Embryonic facial prominence (tissue), 1 donor: ENCODE measurements around the gene ERF.

Source experiments
- DNase-seq: peaks from one replicate; pipeline ENCODE4 v3.0.0-alpha.2; 2016; ENCODE audit errors: extremely low spot score

Gene ERF

GRCh38 chr19:42254850-42255765, at the start of gene ERF:
ERF (minus strand) TSS chr19:42255128; CDS start chr19:42254999, 129 bp downstream.
- peak; percentile 88 for DNase-seq

GRCh38 chr19:42303876-42304275, 48.9 kb upstream of the ERF start:
- DNase-seq: no peak

DNA sequence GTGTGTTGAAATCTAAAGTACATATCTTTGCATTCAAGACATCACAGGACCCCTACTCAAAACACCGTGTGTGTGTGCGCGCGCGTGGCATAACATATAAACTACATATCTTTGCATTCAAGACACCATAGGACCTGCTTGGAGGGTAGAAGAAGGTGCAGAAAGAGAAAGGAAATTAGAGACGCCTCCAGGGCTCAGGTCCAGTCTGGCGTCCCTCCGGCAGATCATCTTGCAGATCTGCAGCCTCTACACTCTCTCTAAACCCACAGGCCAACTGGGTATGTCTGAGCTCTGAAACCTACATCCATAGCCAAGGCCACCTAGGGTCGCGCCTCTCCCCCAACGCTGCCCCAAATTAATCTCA, 48.2 kb upstream of the ERF start:
- no peak for DNase-seq

DNA sequence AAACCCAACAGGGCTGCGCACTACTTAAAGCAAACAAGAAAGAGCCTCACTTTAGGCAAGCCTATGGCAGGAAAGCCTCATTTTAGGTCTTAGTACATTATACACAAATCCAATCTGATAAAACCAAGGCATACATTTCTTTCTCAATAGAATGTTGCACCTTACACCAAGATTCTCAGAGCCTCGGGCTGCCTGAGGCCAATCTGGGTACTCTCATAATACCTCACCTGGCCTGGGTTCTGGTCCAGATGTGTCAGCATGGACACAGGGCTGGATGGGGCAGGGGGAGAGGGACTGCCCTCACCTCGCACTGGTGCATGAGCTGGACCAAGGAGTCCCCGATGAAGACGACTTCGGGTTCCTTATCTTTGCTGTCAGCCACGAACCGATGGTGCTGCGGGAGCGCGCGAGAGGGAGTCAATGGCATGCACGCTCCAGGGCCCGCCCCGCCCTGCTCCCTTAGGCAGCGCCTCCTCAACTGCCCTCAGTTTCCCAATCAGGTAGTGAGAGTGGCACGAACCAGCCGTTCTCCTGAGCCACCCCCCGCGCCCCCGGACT, 46.8 kb upstream of the ERF start, which contains the start of gene PRR19:
PRR19 (plus strand) TSS at position 487 of the 558 bp plus-strand sequence. CDS start 7,453 bp downstream, outside the sequence.
- no peak for DNase-seq

GRCh38 chr19:42297039-42297438, 42.1 kb upstream of the ERF start:
- DNase-seq: no peak

- DNase-seq: no peak
Observed at GRCh38 chr19:42295831-42296525, 41.0 kb upstream of the ERF start.

GRCh38 chr19:42295342-42295741, 40.4 kb upstream of the ERF start:
- no peak for DNase-seq

- no peak for DNase-seq
Observed at GRCh38 chr19:42294471-42295137, 39.7 kb upstream of the ERF start.

GRCh38 chr19:42293948-42294347, 39.0 kb upstream of the ERF start:
- no peak for DNase-seq

DNA sequence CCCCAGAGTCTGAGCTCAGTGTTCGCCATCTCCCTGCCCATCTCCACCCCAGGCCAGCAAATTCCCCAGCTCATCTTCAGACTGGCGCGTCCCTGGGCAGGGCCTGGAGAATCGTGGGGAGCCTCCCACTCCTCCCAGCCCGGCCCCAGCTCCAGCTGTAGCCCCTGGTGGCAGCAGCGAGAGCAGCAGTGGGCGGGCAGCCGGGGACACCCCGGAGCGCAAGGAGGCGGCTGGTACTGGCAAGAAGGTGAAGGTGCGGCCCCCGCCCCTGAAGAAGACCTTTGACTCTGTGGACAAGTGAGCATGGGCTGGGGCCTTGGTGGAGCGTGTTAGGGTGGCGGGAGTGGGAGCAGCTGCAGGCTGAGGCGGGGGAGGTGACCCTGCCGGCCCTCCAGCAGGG, 38.6 kb upstream of the ERF start:
- DNase-seq: no peak

DNA sequence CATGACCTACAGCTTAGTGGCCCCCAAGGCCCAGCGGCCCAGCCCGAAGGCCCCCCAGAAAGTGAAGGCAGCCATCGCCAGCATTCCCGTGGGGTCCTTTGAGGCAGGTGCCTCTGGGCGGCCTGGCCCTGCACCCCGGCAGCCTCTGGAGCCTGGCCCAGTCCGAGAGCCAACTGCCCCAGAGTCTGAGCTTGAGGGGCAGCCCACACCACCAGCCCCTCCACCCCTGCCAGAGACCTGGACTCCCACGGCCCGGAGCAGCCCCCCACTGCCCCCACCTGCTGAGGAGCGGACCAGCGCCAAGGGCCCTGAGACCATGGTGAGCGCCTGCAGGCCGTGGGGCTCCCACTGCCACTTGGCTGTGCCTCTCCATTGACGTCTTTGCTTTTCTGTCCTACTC, 38.0 kb upstream of the ERF start:
- no peak for DNase-seq

DNA sequence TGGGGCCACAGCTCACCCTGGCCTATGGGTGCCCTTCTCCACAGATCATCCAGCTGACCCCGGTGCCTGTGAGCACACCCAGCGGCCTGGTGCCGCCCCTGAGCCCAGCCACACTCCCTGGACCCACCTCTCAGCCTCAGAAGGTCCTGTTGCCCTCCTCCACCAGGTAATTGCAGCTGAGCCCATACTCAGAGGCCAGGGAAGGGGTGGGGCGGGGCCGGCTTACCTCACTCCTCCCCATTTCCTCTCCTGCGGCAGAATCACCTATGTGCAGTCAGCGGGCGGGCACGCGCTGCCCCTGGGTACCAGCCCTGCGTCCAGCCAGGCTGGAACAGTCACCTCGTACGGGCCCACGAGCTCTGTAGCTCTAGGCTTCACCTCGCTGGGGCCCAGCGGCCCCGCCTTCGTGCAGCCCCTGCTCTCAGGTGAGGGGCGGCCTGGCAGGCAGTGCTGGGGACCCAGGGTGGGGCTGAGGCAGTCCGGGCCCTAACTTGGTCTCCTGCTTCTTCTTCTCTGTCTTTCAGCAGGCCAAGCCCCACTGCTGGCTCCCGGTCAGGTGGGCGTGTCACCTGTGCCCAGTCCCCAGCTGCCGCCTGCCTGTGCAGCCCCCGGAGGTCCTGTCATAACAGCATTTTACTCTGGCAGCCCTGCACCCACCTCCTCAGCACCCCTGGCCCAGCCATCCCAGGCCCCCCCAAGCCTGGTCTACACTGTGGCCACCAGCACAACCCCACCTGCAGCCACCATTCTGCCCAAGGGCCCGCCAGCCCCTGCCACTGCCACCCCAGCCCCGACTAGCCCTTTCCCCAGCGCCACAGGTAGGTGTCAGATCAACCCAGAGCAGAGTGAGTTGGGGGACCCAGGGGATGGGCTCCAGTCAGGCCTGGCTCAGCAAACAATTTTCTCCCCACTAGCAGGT, 37.4 kb upstream of the ERF start:
- no peak for DNase-seq

- DNase-seq: no peak
Observed at GRCh38 chr19:42291435-42291810, 36.5 kb upstream of the ERF start.

- no peak for DNase-seq
Observed at GRCh38 chr19:42290523-42291434, 35.9 kb upstream of the ERF start.

DNA sequence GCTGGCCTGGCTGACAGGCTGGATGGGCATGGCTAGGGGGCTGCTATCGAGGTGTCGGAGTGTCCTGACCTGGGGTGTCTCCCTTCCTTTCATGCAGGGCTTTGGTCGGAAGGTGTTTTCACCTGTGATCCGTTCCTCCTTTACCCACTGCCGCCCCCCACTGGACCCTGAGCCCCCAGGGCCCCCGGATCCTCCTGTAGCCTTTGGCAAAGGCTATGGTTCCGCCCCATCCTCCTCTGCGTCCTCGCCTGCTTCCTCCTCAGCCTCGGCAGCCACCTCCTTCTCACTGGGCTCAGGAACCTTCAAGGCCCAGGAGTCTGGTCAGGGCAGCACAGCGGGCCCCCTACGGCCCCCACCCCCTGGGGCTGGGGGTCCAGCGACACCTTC, 35.2 kb upstream of the ERF start:
- no peak for DNase-seq

DNA sequence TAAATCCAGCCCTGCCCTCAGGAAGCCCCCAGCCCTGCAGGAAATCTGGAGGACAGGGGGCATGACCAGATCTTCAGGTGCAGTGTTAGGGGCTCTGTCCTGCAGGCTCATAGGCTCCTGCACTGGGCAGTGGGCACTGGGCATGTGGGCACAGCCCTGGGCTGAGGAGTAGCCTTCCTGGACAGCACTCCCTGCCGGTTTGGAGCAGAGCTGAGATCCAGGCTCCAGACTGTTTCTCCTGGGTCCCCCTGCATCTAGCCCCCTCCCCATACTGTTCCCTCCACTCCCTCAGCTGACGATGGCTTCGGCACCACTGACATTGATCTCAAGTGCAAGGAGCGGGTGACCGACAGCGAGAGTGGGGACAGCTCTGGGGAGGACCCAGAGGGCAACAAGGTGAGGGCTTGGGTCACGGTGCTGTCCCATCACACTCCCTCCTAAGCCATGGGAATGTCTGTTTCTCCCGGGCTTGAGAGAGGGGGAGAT, 34.7 kb upstream of the ERF start:
- no peak for DNase-seq

- no peak for DNase-seq
Observed at GRCh38 chr19:42288881-42289555, 34.1 kb upstream of the ERF start.

- DNase-seq: no peak
Observed at GRCh38 chr19:42288387-42288786, 33.5 kb upstream of the ERF start.

DNA sequence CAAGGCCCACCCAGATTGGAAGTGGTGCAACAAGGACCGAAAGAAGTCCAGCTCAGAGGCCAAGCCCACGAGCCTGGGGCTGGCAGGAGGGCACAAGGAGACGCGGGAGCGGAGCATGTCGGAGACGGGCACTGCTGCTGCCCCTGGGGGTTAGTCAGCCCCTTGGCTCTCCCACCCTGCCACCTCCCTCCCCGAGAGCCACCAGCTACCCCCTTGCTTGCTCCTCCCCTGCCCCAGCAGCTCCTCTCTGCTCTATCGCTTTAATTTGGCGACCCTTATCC, 32.8 kb upstream of the ERF start:
- DNase-seq: no peak
